Upper lobe of right lung (tissue), 1 donor: Measurements from ENCODE around the gene FBXO40. TPM values are rescaled to one million over a fixed set of nuclear protein-coding genes. Genes with fewer than 3 reads are reported as not detected.

Experiments
- ATAC-seq: fragments of 200-7000 bp; cut with Tn5 transposase; one replicate; pipeline ENCODE4 v1.9.1; 2020; ENCODE audit warnings: mild to moderate bottlenecking, moderate library complexity
- DNase-seq: peaks from one replicate; pipeline ENCODE4 v3.0.0-alpha.2; 2020
- H3K27ac ChIP-seq: fragments of 200-600 bp; one replicate; pipeline ENCODE4 v1.8.0; 2022
- H3K27me3 ChIP-seq: fragments of 200-600 bp; one replicate; pipeline ENCODE4 v1.8.0; 2022; ENCODE audit warnings: mild to moderate bottlenecking
- H3K36me3 ChIP-seq: fragments of 200-600 bp; one replicate; pipeline ENCODE4 v1.8.0; 2022
- H3K4me1 ChIP-seq: fragments of 200-600 bp; one replicate; pipeline ENCODE4 v1.8.0; 2022
- H3K4me3 ChIP-seq: fragments of 200-600 bp; one replicate; pipeline ENCODE4 v1.8.0; 2022; ENCODE audit warnings: mild to moderate bottlenecking
- H3K9me3 ChIP-seq: fragments of 200-600 bp; one replicate; pipeline ENCODE4 v1.8.0; 2022
- CTCF ChIP-seq: fragments of 200-600 bp; IDR thresholded peaks from one replicate; pipeline ENCODE4 v1.8.0; 2022; ENCODE audit warnings: antibody characterized with exemption
- intact Hi-C: fragments of 100-400 bp; cut with DNase I; formaldehyde crosslinking; loops from one replicate; pipeline ENCODE4 v1.11.0; 2022
- total RNA-seq: library from RNA; stranded (reverse); fragmentation: NEBNext Ultra II Directional; extraction: Animal tissue kit (Norgen Biotek cat#: 25700); gene quantifications from one replicate; pipeline ENCODE4 v1.2.1, GENCODE V29; 2021
- donor health status: DM: no; HTN: yes; CAD: no; lungs with severe emphysema.

Gene FBXO40
- total RNA-seq, 1 donor from 2014 or later: 0.09 TPM

- Histone ChIP-seq H3K9me3 (no peaks in the 10 kb centered on the region), H3K4me1 (no peaks in the 10 kb centered on the region), H3K27ac (no peak overlapping the region), H3K27me3 (no peaks in the 10 kb centered on the region), H3K4me3 (no peak overlapping the region), H3K36me3 (no peaks in the 10 kb centered on the region)
- DNase-seq: no peak
- intact Hi-C loops: no loop called here
- TF ChIP-seq CTCF: no peak
- no peak for ATAC-seq
These were observed 35.7 kb upstream of the FBXO40 start for GRCh38 chr3:121557426-121557934.

GRCh38 chr3:121562148-121562547, 31.0 kb upstream of the FBXO40 start:
- TF ChIP-seq CTCF: no peak
- H3K9me3 ChIP-seq: no peaks in the 10 kb centered on the region
- H3K4me3 ChIP-seq: no peak overlapping the region
- no peaks in the 10 kb centered on the region for H3K27me3 ChIP-seq
- no peaks in the 10 kb centered on the region for H3K36me3 ChIP-seq
- ATAC-seq (no peak), DNase-seq (no peak)
- no peaks in the 10 kb centered on the region for H3K4me1 ChIP-seq
- intact Hi-C loops: no loop called here
- H3K27ac ChIP-seq: no peak overlapping the region

GRCh38 chr3:121566773-121567172, 26.4 kb upstream of the FBXO40 start:
- ATAC-seq (no peak), DNase-seq (no peak)
- intact Hi-C loops: no loop called here

GRCh38 chr3:121567649-121568048, 25.5 kb upstream of the FBXO40 start, which contains the start of gene ARGFX:
TSS of gene ARGFX (plus strand) at chr3:121567949. CDS start at chr3:121570714, 2,765 bp downstream.
- intact Hi-C loops: no loop called here
- TF ChIP-seq CTCF: no peak
- ATAC-seq: no peak

More at GRCh38 chr3:121566773-121567172, 26.4 kb upstream of the FBXO40 start:
- Histone ChIP-seq H3K4me1 (no peaks in the 10 kb centered on the region), H3K27ac (no peak overlapping the region), H3K4me3 (no peak overlapping the region), H3K27me3 (no peaks in the 10 kb centered on the region), H3K36me3 (no peaks in the 10 kb centered on the region), H3K9me3 (no peaks in the 10 kb centered on the region)
- TF ChIP-seq CTCF: no peak

GRCh38 chr3:121574449-121574848, 18.7 kb upstream of the FBXO40 start:
- intact Hi-C loops: no loop called here
- no peak for TF ChIP-seq CTCF
- ATAC-seq: no peak
- Histone ChIP-seq H3K4me1 (no peaks in the 10 kb centered on the region), H3K9me3 (no peaks in the 10 kb centered on the region), H3K27me3 (no peaks in the 10 kb centered on the region), H3K27ac (no peak overlapping the region), H3K36me3 (no peaks in the 10 kb centered on the region), H3K4me3 (no peak overlapping the region)
- DNase-seq: no peak

More at GRCh38 chr3:121567649-121568048, 25.5 kb upstream of the FBXO40 start, which contains the start of gene ARGFX:
- Histone ChIP-seq H3K4me3 (no peak within 1 kb of the TSS), H3K9me3 (no peaks in the 10 kb centered on the region), H3K27ac (no peak within 1 kb of the TSS), H3K27me3 (no peaks in the 10 kb centered on the region), H3K4me1 (no peaks in the 10 kb centered on the region), H3K36me3 (no peaks in the 10 kb centered on the region)
- DNase-seq: no peak

- ATAC-seq (no peak), DNase-seq (no peak)
- Histone ChIP-seq H3K36me3 (no peaks in the 10 kb centered on the region), H3K27ac (no peak overlapping the region), H3K9me3 (no peaks in the 10 kb centered on the region), H3K4me1 (no peaks in the 10 kb centered on the region), H3K4me3 (no peak overlapping the region), H3K27me3 (no peaks in the 10 kb centered on the region)
- intact Hi-C loops: no loop called here
- no peak for TF ChIP-seq CTCF
These were observed 11.5 kb upstream of the FBXO40 start for GRCh38 chr3:121581691-121582090.
